K562 (cell line): Measurements from ENCODE around the gene MIDN. TPM values are rescaled to one million over a fixed set of nuclear protein-coding genes. Genes with fewer than 3 reads are reported as not detected.

Experiments used
- CC2D1A ChIP-seq: fragments of 450-650 bp; IDR thresholded peaks from 2 replicates; pipeline ENCODE4 v1.6.1; 2017; ENCODE audit warnings: mild to moderate bottlenecking
- FOXK1 ChIP-seq: sonication (generic); formaldehyde crosslinking; IDR thresholded peaks from 2 replicates; pipeline ENCODE4 v1.8.0; 2022; ENCODE audit warnings: missing genetic modification reagents, mild to moderate bottlenecking, borderline replicate concordance
- KLF1 ChIP-seq: fragments of 450-650 bp; IDR thresholded peaks from 2 replicates; pipeline ENCODE4 v1.6.1; 2016; ENCODE audit warnings: missing genetic modification characterization, missing compliant biosample characterization
- L3MBTL2 ChIP-seq: fragments of 450-650 bp; IDR thresholded peaks from 2 replicates; pipeline ENCODE4 v1.6.1; 2016; ENCODE audit warnings: mild to moderate bottlenecking, moderate library complexity
- PCBP1 ChIP-seq: fragments of 200-400 bp; formaldehyde crosslinking; IDR thresholded peaks from 2 replicates; pipeline ENCODE4 v1.6.1; 2018; ENCODE audit warnings: mild to moderate bottlenecking, low read depth, low read length; ENCODE audit not compliant: poor library complexity, severe bottlenecking
- PREB ChIP-seq: sonication (generic); formaldehyde crosslinking; IDR thresholded peaks from 2 replicates; pipeline ENCODE4 v1.8.1; 2023; ENCODE audit warnings: mild to moderate bottlenecking, missing genetic modification reagents
- RBBP5 ChIP-seq: fragments of 200-600 bp; sonication (generic); IDR thresholded peaks from 2 replicates; pipeline ENCODE4 v1.6.1; 2012; ENCODE audit warnings: borderline replicate concordance, mild to moderate bottlenecking, low read length, control low read depth, inconsistent platforms; ENCODE audit not compliant: insufficient read depth, poor library complexity, severe bottlenecking
- RBM17 ChIP-seq: fragments of 200-400 bp; formaldehyde crosslinking; IDR thresholded peaks from 2 replicates; pipeline ENCODE4 v1.6.1; 2017; ENCODE audit warnings: low read depth, mild to moderate bottlenecking, low read length, borderline replicate concordance
- REST ChIP-seq, 2 experiments: fragments of 450-650 bp; formaldehyde crosslinking in 1 of 2; IDR thresholded peaks; 2 replicates each; pipeline versions ENCODE4 v1.4.0 to v1.6.1; 2014 to 2020; ENCODE audit warnings: mild to moderate bottlenecking in 2 of 2, borderline replicate concordance in 1 of 2, low read depth in 1 of 2
- SMAD3 ChIP-seq: fragments of 450-650 bp; formaldehyde crosslinking; conservative IDR thresholded peaks from 2 replicates; pipeline ENCODE4 v1.4.0; 2020; ENCODE audit warnings: mild to moderate bottlenecking
- SMARCE1 ChIP-seq: fragments of 450-650 bp; IDR thresholded peaks from 2 replicates; pipeline ENCODE4 v1.7.1; 2016; ENCODE audit warnings: mild to moderate bottlenecking
- SNIP1 ChIP-seq: fragments of 450-650 bp; IDR thresholded peaks from 2 replicates; pipeline ENCODE4 v1.7.1; 2017; ENCODE audit warnings: low read depth, mild to moderate bottlenecking
- SP2 ChIP-seq: IDR thresholded peaks from 2 replicates; pipeline ENCODE4 v1.6.1; 2011; ENCODE audit warnings: mild to moderate bottlenecking, low read depth, low read length, moderate library complexity; ENCODE audit not compliant: poor library complexity, severe bottlenecking; ENCODE audit errors: extremely low read depth
- ZBED1 ChIP-seq: IDR thresholded peaks from 2 replicates; pipeline ENCODE4 v1.6.1; 2014
- ZC3H11A ChIP-seq: IDR thresholded peaks from 2 replicates; pipeline ENCODE4 v1.6.1; 2012; ENCODE audit warnings: low read depth, low read length, improper control_type of control experiment
- ZFPM2 ChIP-seq: fragments of 250-450 bp; sonication (Bioruptor Pico); IDR thresholded peaks from 2 replicates; pipeline ENCODE4 v1.5.1; 2022; ENCODE audit warnings: mild to moderate bottlenecking
- polyA plus RNA-seq, 8 experiments: library from polyadenylated mRNA; depleted of rRNA in 4 of 8; stranded (reverse) in 5 of 8; unstranded in 3 of 8; fragments of >200 nt; fragmentation: Nextera tagmentation in 2 of 8; fragmentation: Illumina TruSeq in 1 of 8; extraction: Ambion mirVana in 2 of 8; extraction: Trizol in 1 of 8; gene quantifications; 2 replicates each; pipeline versions ENCODE4 v1.2.1 to v1.2.3, GENCODE V29; 2011 to 2014; ENCODE audit warnings: inconsistent platforms in 1 of 8, missing spikeins in 1 of 8
- total RNA-seq, 7 experiments: library from RNA; depleted of rRNA in 6 of 7; stranded (reverse); fragments of >200 nt in 6 of 7; fragmentation: Illumina TruSeq in 2 of 7; extraction: Trizol in 2 of 7; gene quantifications; 2 replicates each; pipeline versions ENCODE4 v1.2.1 to v1.2.3, GENCODE V29; 2011 to 2021; ENCODE audit warnings: low replicate concordance in 1 of 7

MIDN gene
- total and polyA plus RNA-seq, 9 of the 15 experiments (the other 6 are each of a cell fraction or from before 2014, with no cell fraction given): 0.17 to 120 (median 10.1) TPM

DNA sequence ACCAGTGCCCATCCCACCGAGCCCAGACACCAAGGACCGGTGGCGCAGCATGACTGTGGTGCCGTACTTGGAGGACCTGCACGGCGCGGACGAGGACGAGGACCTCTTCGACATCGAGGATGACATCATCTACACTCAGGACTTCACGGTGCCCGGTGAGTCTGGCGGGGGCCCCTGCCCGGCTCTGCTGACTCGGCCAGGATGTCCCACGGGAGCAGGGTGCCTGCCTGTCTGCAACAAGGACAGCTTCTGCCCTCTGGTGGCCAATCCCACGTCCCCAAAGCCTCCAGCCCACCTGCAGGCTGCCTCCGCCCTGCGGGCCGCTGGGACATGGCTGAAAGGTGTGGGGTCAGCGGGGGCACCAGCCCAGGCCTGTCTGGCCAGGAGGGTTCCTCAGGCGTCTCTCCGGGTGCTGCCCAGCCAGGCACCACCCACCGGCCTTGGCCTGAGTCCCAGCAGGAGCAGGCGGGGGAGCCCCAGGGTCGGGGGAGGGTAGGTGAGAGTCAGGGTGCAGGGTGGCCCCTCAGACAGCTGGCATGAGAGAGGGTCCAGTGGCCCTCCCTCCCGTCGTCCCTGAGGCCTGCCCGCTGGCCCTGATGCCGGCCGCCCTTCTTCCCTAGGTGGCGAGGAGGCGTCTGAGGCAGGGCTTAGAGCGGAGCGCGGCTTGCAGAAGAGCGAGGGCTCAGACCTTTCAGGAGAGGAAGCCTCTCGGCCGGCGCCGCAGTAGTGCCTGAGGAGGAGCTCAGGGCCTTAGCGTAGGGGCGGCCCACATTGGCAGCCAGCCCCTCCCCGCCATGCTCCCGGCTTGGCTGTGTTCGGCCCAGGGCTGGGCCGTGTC lies 25.1 kb upstream of the MIDN start (continued):
- TF ChIP-seq SP2 (no peak), PREB (no peak), FOXK1 (CRISPR knock-in tag) (no peak), KLF1 (no peak), RBBP5 (no peak), SNIP1 (no peak), RBM17 (no peak), L3MBTL2 (no peak), PCBP1 (no peak), REST (IDR thresholded peaks at IDR 0.05; ENCODE audit: borderline replicate concordance) (peak; percentile 10; the same call in 1 of the 2 replicates), REST (CRISPR knock-in tag; IDR thresholded peaks at IDR 0.05; ENCODE audit: low read depth) (no peak), ZBED1 (no peak), SMARCE1 (no peak), ZFPM2 (CRISPR knock-in tag) (no peak), CC2D1A (no peak), ZC3H11A (no peak), SMAD3 (CRISPR knock-in tag) (no peak)
